ENCODE measurements around the gene KLF16. TPM values are rescaled to one million over a fixed set of nuclear protein-coding genes. Genes with fewer than 3 reads are reported as not detected.

The KLF16 gene
- polyA plus RNA-seq, 3 donors: 0.51 to 23.3 (median 0.67) TPM

GRCh38 chr19:1896508-1896907, 33.1 kb upstream of the KLF16 start:
- DNase-seq: no peak
- Histone ChIP-seq H3K9me3 (replicated peaks in 1 of 2; ENCODE audit: control insufficient read depth in 1 of 2, insufficient read depth in 1 of 2, low read length in 2 of 2) (no peaks in the 10 kb centered on the region), H3K9ac (ENCODE audit: insufficient read depth, low read length, poor library complexity, severe bottlenecking) (no peak overlapping the region), H3K79me2 (ENCODE audit: insufficient read depth, low read length) (no peaks in the 10 kb centered on the region), H2AFZ (ENCODE audit: insufficient read depth, low read depth, low read length, poor library complexity, severe bottlenecking) (no peak overlapping the region), H3K36me3 (replicated peaks in 1 of 2; ENCODE audit: control insufficient read depth in 1 of 2, insufficient read depth in 2 of 2, low read length in 2 of 2) (no peaks in the 10 kb centered on the region), H3K27me3 (ENCODE audit: control insufficient read depth in 2 of 2, insufficient read depth in 2 of 2, low read length in 2 of 2) (no peaks in the 10 kb centered on the region), H3K4me2 (replicated peaks; ENCODE audit: extremely low read depth, low read length, poor library complexity, severe bottlenecking) (no peak overlapping the region), H3K4me3 (replicated peaks in 1 of 3; ENCODE audit: low read depth in 2 of 3, low read length in 3 of 3) (peak overlapping the region in 1 of 3 experiments; percentile 57), H4K20me1 (ENCODE audit: insufficient read depth, low read length) (no peaks in the 10 kb centered on the region), H3K27ac (ENCODE audit: low read depth in 1 of 2, low read length in 2 of 2) (peak overlapping the region; percentile 79 to 85), H3K4me1 (ENCODE audit: control insufficient read depth in 1 of 2, insufficient read depth in 2 of 2, low read length in 2 of 2) (peaks cover 49 to 54% of the 10 kb centered on the region in 2 donors)
- Mint-ChIP-seq H3K4me1 (peaks cover 47% of the 10 kb centered on the region), H3K27ac (peak overlapping the region; percentile 81 to 99 (median 95)), H3K9me3 (peaks cover 0 to 1% (median 0%) of the 10 kb centered on the region in 7 donors), H3K27me3 (ENCODE audit: low read depth in 3 of 3) (peaks cover 0 to 5% (median 0%) of the 10 kb centered on the region in 3 donors), H3K4me3 (peak overlapping the region in 1 of 2 donors; percentile 26), H3K36me3 (no peaks in the 10 kb centered on the region)
- no peak for TF ChIP-seq CTCF (IDR thresholded peaks at IDR 0.05)
- WGBS (ENCODE audit: insufficient coverage): 54% methylated on average over 10 of the region's 13 CpGs
- intact Hi-C loops (cut with micrococcal nuclease): loop anchor here in 1 of 2 donors (5.0 to 10.0 kb wide), 2 partner anchors 34 to 148 kb away; partner anchors contain the start of gene KLF16

GRCh38 chr19:1893791-1894190, 30.4 kb upstream of the KLF16 start:
- H3K27ac ChIP-seq (ENCODE audit: low read depth in 1 of 2, low read length in 2 of 2): no peak overlapping the region
- H3K4me1 ChIP-seq (ENCODE audit: control insufficient read depth in 1 of 2, insufficient read depth in 2 of 2, low read length in 2 of 2): peaks cover 39 to 41% of the 10 kb centered on the region in 2 donors
- no peaks in the 10 kb centered on the region for H3K36me3 ChIP-seq (replicated peaks in 1 of 2; ENCODE audit: control insufficient read depth in 1 of 2, insufficient read depth in 2 of 2, low read length in 2 of 2)
- peaks cover 0 to 3% (median 0%) of the 10 kb centered on the region in 3 donors for H3K27me3 Mint-ChIP-seq (ENCODE audit: low read depth in 3 of 3)
- WGBS (ENCODE audit: insufficient coverage): 86% methylated on average over 13 of the region's 17 CpGs
- H3K4me2 ChIP-seq (replicated peaks; ENCODE audit: extremely low read depth, low read length, poor library complexity, severe bottlenecking): no peak overlapping the region
- H3K4me1 Mint-ChIP-seq: peaks cover 35% of the 10 kb centered on the region
- H3K27me3 ChIP-seq (ENCODE audit: control insufficient read depth in 2 of 2, insufficient read depth in 2 of 2, low read length in 2 of 2): no peaks in the 10 kb centered on the region
- peaks cover 0 to 1% (median 0%) of the 10 kb centered on the region in 7 donors for H3K9me3 Mint-ChIP-seq
- no peak overlapping the region for H3K9ac ChIP-seq (ENCODE audit: insufficient read depth, low read length, poor library complexity, severe bottlenecking)
- H4K20me1 ChIP-seq (ENCODE audit: insufficient read depth, low read length): no peaks in the 10 kb centered on the region
- no peaks in the 10 kb centered on the region for H3K9me3 ChIP-seq (replicated peaks in 1 of 2; ENCODE audit: control insufficient read depth in 1 of 2, insufficient read depth in 1 of 2, low read length in 2 of 2)
- H3K36me3 Mint-ChIP-seq: no peaks in the 10 kb centered on the region
- intact Hi-C loops (cut with micrococcal nuclease): loop anchor here in 1 of 2 donors (10.0 kb wide), 1 partner anchor 151 kb away; no protein-coding TSS in a partner anchor
- no peak for TF ChIP-seq CTCF (IDR thresholded peaks at IDR 0.05)
- H3K4me3 Mint-ChIP-seq: no peak overlapping the region
- no peak overlapping the region for H3K4me3 ChIP-seq (replicated peaks in 1 of 3; ENCODE audit: low read depth in 2 of 3, low read length in 3 of 3)
- H3K79me2 ChIP-seq (ENCODE audit: insufficient read depth, low read length): no peaks in the 10 kb centered on the region
- H2AFZ ChIP-seq (ENCODE audit: insufficient read depth, low read depth, low read length, poor library complexity, severe bottlenecking): no peak overlapping the region
- H3K27ac Mint-ChIP-seq: peak overlapping the region in 5 of 7 donors; percentile 25 to 83 (median 59)
- no peak for DNase-seq
